ENCODE measurements around the gene RNF121. TPM values are rescaled to one million over a fixed set of nuclear protein-coding genes. Genes with fewer than 3 reads are reported as not detected.

The RNF121 gene
- total RNA-seq, 4 donors from 2014 or later: 13.7 to 25.9 (median 18.6) TPM

DNA sequence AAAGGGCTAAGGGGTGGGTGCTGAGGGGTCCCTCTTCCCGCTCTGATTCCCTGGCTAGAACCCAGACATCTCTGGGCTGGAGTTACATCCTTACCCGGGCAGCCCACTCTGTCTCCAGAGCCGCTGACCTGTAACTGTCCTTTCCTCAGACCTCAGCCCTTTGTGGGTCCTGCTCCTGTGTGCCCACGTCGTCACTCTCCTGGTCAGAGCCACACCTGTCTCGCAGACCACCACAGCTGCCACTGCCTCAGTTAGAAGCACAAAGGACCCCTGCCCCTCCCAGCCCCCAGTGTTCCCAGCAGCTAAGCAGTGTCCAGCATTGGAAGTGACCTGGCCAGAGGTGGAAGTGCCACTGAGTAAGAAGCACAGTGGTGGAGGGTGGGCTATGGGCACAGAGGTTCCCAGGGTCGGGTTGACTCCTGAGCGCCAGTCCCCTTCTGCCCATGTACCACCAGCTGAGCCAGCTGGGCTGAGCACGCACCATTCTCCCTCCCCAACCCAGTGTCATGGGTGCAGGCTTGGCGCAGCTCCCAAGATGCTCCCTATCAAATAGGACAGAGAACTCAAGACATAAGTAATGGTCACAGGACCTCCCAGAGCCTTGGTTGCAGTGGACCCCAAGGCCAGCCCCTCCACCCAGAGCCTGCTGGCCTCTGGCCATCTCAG, 71.5 kb downstream of the RNF121 start:
- H3K27ac ChIP-seq (replicated peaks in 1 of 4): peak overlapping the region; percentile 71 to 87 (median 74)
- peaks cover 27 to 66% (median 49%) of the 10 kb centered on the region in 4 donors for H3K4me1 ChIP-seq
- peak overlapping the region in 1 of 4 donors; percentile 36 for H3K4me3 ChIP-seq
- intact Hi-C loops (cut with DNase I): no loop called here
- TF ChIP-seq, protein P1, sequence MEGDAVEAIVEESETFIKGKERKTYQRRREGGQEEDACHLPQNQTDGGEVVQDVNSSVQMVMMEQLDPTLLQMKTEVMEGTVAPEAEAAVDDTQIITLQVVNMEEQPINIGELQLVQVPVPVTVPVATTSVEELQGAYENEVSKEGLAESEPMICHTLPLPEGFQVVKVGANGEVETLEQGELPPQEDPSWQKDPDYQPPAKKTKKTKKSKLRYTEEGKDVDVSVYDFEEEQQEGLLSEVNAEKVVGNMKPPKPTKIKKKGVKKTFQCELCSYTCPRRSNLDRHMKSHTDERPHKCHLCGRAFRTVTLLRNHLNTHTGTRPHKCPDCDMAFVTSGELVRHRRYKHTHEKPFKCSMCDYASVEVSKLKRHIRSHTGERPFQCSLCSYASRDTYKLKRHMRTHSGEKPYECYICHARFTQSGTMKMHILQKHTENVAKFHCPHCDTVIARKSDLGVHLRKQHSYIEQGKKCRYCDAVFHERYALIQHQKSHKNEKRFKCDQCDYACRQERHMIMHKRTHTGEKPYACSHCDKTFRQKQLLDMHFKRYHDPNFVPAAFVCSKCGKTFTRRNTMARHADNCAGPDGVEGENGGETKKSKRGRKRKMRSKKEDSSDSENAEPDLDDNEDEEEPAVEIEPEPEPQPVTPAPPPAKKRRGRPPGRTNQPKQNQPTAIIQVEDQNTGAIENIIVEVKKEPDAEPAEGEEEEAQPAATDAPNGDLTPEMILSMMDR (IDR thresholded peaks at IDR 0.05): no peak
- no peak for TF ChIP-seq EP300 (IDR thresholded peaks at IDR 0.05)
- no peak for TF ChIP-seq POLR2AphosphoS5 (IDR thresholded peaks at IDR 0.05)
- TF ChIP-seq POLR2A (IDR thresholded peaks at IDR 0.05; ENCODE audit: low read depth): no peak
- 88% methylated on average over 7 of the region's 10 CpGs for WGBS
- H3K9me3 ChIP-seq: no peaks in the 10 kb centered on the region
- DNase-seq (ENCODE audit: extremely low spot score): no peak
- peaks cover 30 to 62% (median 52%) of the 10 kb centered on the region in 4 donors for H3K36me3 ChIP-seq
- no peaks in the 10 kb centered on the region for H3K27me3 ChIP-seq

DNA sequence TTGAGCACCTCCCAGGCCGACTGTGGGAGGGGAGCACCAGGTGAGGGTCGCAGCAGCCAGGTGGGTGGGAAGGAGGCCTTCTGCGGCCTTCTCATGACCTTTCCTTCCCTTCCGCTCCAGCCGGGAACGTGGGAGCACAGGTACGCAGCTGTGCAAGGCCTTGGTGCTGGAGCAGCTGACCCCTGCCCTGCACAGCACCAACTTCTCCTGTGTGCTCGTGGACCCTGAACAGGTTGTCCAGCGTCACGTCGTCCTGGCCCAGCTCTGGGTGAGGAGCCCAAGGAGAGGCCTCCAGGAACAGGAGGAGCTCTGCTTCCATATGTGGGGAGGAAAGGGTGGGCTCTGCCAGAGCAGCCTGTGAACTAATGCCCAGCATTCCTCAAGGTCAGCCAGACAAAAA, 72.4 kb downstream of the RNF121 start:
- WGBS: 73% methylated on average over 8 of the region's 11 CpGs
- H3K9me3 ChIP-seq: no peaks in the 10 kb centered on the region
- TF ChIP-seq POLR2A (IDR thresholded peaks at IDR 0.05; ENCODE audit: low read depth) (no peak), POLR2AphosphoS5 (IDR thresholded peaks at IDR 0.05) (no peak), EP300 (IDR thresholded peaks at IDR 0.05) (no peak)
- TF ChIP-seq, protein P1 (IDR thresholded peaks at IDR 0.05): no peak
- H3K4me3 ChIP-seq: no peak overlapping the region
- H3K36me3 ChIP-seq: peaks cover 40 to 65% (median 57%) of the 10 kb centered on the region in 4 donors
- H3K27me3 ChIP-seq: no peaks in the 10 kb centered on the region
- H3K4me1 ChIP-seq: peaks cover 27 to 68% (median 52%) of the 10 kb centered on the region in 4 donors
- H3K27ac ChIP-seq (replicated peaks in 1 of 4): peak overlapping the region; percentile 71 to 87 (median 74)
- no peak for DNase-seq (ENCODE audit: extremely low spot score)
- intact Hi-C loops (cut with DNase I): no loop called here

DNA sequence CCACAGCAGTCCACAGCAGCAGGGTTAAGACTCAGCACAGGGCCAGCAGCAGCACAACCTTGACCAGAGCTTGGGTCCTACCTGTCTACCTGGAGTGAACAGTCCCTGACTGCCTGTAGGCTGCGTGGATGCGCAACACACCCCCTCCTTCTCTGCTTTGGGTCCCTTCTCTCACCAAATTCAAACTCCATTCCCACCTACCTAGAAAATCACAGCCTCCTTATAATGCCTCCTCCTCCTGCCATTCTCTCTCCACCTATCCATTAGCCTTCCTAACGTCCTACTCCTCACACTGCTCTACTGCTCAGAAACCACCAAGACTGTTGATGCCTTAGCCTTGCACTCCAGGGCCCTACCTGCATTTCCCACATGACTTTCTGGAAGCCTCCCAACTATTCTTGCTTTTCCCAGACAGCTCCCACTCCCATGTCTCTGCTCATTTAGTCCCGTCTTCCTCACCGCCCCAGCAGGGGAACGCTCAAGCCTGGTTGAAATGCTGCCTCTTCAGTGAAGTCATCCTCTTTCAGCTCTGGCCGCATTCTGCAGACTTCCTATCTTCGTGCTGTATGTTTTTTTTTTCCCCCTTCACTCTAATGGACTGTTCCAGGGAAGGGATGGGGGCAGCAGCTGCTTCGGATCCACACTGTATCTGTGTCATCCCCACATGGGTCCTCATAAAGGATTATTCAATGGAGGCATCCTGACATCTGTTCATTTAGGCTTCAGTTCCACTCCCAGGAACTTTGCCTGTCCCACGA, 73.2 kb downstream of the RNF121 start:
- 49% methylated on average over 10 of the region's 10 CpGs for whole genome bisulfite sequencing
- peaks cover 47 to 68% (median 61%) of the 10 kb centered on the region in 4 donors for H3K36me3 ChIP-seq
- H3K4me1 ChIP-seq: peaks cover 27 to 68% (median 52%) of the 10 kb centered on the region in 4 donors

DNA sequence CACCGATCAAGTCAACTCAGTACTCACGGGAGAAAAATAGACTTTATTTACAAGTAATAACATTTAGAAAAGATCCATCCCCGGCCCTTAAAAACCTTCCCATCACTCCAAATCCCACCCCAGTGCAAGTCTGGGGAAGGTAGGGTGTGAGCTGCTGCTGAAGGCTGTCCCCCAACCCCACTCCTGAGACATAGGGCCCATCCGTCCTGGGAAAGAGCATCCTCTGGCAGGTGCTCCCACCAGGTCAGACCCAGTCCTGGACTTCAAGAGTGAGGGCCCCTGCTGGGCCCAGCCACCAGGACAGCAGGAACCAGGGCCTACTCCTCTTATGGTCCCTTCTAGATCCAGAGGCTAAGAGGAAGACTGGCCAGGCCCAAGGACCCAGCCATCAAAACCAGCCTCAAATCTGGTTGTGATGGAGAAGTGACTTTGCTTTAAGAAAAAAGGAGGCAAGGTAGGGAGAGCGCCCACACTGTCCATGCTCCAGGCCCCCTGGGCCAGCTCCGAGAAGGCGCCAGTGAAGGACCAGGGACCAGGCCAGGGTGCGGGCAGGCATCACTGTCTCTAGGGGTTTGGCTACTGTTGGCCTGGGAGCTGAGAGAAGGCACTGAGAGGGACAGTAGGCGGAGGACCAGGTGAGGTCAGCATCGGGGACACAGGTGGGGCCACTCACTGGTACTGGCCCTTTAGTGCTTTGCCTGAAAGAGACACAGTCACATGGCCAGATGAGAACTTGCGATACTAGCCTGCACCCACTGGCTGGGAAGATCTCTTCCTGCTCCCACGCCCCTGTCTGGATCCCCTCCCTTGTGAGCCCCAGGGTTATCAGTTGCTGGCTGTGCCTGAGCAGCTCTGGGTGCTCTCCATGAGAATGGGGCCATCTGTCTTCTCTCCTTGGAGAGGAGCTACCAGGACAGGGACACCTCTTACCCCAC, 74.3 kb downstream of the RNF121 start:
- H3K4me1 ChIP-seq: peaks cover 27 to 67% (median 52%) of the 10 kb centered on the region in 4 donors
- TF ChIP-seq POLR2A (IDR thresholded peaks at IDR 0.05; ENCODE audit: low read depth): no peak
- peak in 1 of 2 donors; percentile 9 for TF ChIP-seq POLR2AphosphoS5 (IDR thresholded peaks at IDR 0.05)

More for the DNA sequence above, 73.2 kb downstream of the RNF121 start:
- TF ChIP-seq EP300 (IDR thresholded peaks at IDR 0.05): no peak
- TF ChIP-seq POLR2AphosphoS5 (IDR thresholded peaks at IDR 0.05): peak in 1 of 2 donors; percentile 9
- no peaks in the 10 kb centered on the region for H3K27me3 ChIP-seq
- intact Hi-C loops (cut with DNase I): no loop called here
- H3K27ac ChIP-seq (replicated peaks in 1 of 4): peak overlapping the region in 3 of 4 donors; percentile 74 to 87 (median 75)
- no peak for DNase-seq (ENCODE audit: extremely low spot score)
- H3K4me3 ChIP-seq: no peak overlapping the region
- H3K9me3 ChIP-seq: no peaks in the 10 kb centered on the region

DNA sequence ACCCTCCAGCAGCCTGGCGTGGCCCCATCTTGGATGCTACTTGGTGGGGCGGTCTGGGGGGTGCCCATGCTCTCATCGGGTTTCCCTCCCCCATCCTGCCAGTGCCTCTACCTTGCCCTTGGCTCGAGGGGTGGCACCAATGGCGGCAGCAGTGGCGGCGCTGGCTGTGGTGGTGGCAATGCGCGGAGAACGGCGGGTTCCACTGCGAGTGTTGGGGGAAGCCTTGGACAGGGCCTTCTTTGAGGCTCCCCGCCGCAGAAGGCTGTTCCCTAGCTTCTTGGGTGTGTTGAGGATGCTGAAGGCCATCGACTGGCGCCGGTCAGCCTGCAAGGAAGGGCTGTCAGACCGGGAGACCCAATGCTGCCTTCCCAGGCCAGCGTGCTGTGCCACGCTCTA, 74.9 kb downstream of the RNF121 start:
- peaks cover 23 to 61% (median 49%) of the 10 kb centered on the region in 4 donors for H3K4me1 ChIP-seq
- WGBS: no CpG with 5 or more reads among the region's 20 CpGs
- peak overlapping the region in 1 of 4 donors; percentile 87 for H3K27ac ChIP-seq (replicated peaks in 1 of 4)
- H3K36me3 ChIP-seq: peaks cover 64 to 80% (median 77%) of the 10 kb centered on the region in 4 donors
- no peaks in the 10 kb centered on the region for H3K27me3 ChIP-seq
- no peak overlapping the region for H3K4me3 ChIP-seq
- intact Hi-C loops (cut with DNase I): no loop called here
- TF ChIP-seq POLR2AphosphoS5 (IDR thresholded peaks at IDR 0.05): peak in 1 of 2 donors; percentile 1
- TF ChIP-seq, protein P1 (IDR thresholded peaks at IDR 0.05): no peak
- H3K9me3 ChIP-seq: no peaks in the 10 kb centered on the region
- DNase-seq (ENCODE audit: extremely low spot score): no peak

More for the DNA sequence above, 74.3 kb downstream of the RNF121 start:
- Histone ChIP-seq H3K36me3 (peaks cover 58 to 73% (median 71%) of the 10 kb centered on the region in 4 donors), H3K27me3 (no peaks in the 10 kb centered on the region), H3K9me3 (no peaks in the 10 kb centered on the region), H3K27ac (replicated peaks in 1 of 4) (peak overlapping the region in 2 of 4 donors; percentile 75 to 87), H3K4me3 (no peak overlapping the region)
- DNase-seq (ENCODE audit: extremely low spot score): no peak
- intact Hi-C loops (cut with DNase I): no loop called here
- WGBS: 74% methylated on average over 12 of the region's 12 CpGs

Data from esophagus muscularis mucosa (tissue), 4 donors.